GM23248 (cell line): ENCODE measurements around the gene ABHD12. TPM values are rescaled to one million over a fixed set of nuclear protein-coding genes. Genes with fewer than 3 reads are reported as not detected.

Source experiments
- DNase-seq: peaks from one replicate; pipeline ENCODE4 v3.0.0-alpha.2; 2015
- H2AFZ ChIP-seq: fragments of 200-600 bp; sonication (generic); 2 replicates; pipeline ENCODE4 v1.6.1; 2016; ENCODE audit warnings: antibody characterized with exemption
- H3F3A ChIP-seq: fragments of 200-600 bp; sonication (generic); 2 replicates; pipeline ENCODE4 v1.6.1; 2016; ENCODE audit warnings: mild to moderate bottlenecking, antibody characterized with exemption, mixed run types; ENCODE audit not compliant: insufficient read depth
- H3K27ac ChIP-seq: fragments of 200-600 bp; sonication (generic); 2 replicates; pipeline ENCODE4 v1.5.1; 2016; ENCODE audit warnings: mild to moderate bottlenecking
- H3K27me3 ChIP-seq: fragments of 200-600 bp; sonication (generic); replicated peaks from 2 replicates; pipeline ENCODE4 v1.6.1; 2016; ENCODE audit warnings: mild to moderate bottlenecking; ENCODE audit not compliant: insufficient read depth
- H3K36me3 ChIP-seq: fragments of 200-600 bp; sonication (generic); 2 replicates; pipeline ENCODE4 v1.6.1; 2016; ENCODE audit warnings: low read depth, mild to moderate bottlenecking
- H3K4me1 ChIP-seq: fragments of 200-600 bp; sonication (generic); 2 replicates; pipeline ENCODE4 v1.6.1; 2016; ENCODE audit warnings: mild to moderate bottlenecking; ENCODE audit not compliant: insufficient read depth
- H3K4me2 ChIP-seq: fragments of 200-600 bp; sonication (generic); one replicate; pipeline ENCODE4 v1.6.1; 2016; ENCODE audit warnings: mild to moderate bottlenecking; ENCODE audit not compliant: unreplicated experiment
- H3K4me3 ChIP-seq: fragments of 200-600 bp; sonication (generic); 2 replicates; pipeline ENCODE4 v1.5.1; 2016; ENCODE audit warnings: mild to moderate bottlenecking
- H3K79me2 ChIP-seq: fragments of 200-600 bp; sonication (generic); 2 replicates; pipeline ENCODE4 v1.6.1; 2016; ENCODE audit warnings: mild to moderate bottlenecking; ENCODE audit not compliant: insufficient read depth
- H3K9ac ChIP-seq: fragments of 200-600 bp; sonication (generic); 2 replicates; pipeline ENCODE4 v1.6.1; 2016; ENCODE audit warnings: mild to moderate bottlenecking
- H3K9me2 ChIP-seq: fragments of 200-600 bp; sonication (generic); 2 replicates; pipeline ENCODE4 v1.6.1; 2016; ENCODE audit warnings: mixed run types, mild to moderate bottlenecking, moderate library complexity; ENCODE audit not compliant: insufficient read depth
- H3K9me3 ChIP-seq: fragments of 200-600 bp; sonication (generic); one replicate; pipeline ENCODE4 v1.6.1; 2017; ENCODE audit warnings: low read depth
- H4K20me1 ChIP-seq: fragments of 200-600 bp; sonication (generic); 2 replicates; pipeline ENCODE4 v1.6.0; 2016; ENCODE audit not compliant: insufficient read depth
- EZH2 ChIP-seq: fragments of 200-600 bp; sonication (generic); IDR thresholded peaks from 2 replicates; pipeline ENCODE4 v1.6.1; 2018; ENCODE audit warnings: antibody characterized with exemption, mild to moderate bottlenecking; ENCODE audit not compliant: insufficient read depth, poor library complexity, severe bottlenecking
- EZH2phosphoT487 ChIP-seq: fragments of 200-600 bp; sonication (generic); IDR thresholded peaks from 2 replicates; pipeline ENCODE4 v1.6.1; 2018; ENCODE audit warnings: antibody characterized with exemption, moderate library complexity, mild to moderate bottlenecking, low read depth; ENCODE audit not compliant: insufficient read depth
- WGBS, 2 experiments: methylation state at CpG; one replicate each; pipeline ENCODE4 v1.1.6; 2015 to 2017; ENCODE audit warnings: low lambda C conversion rate in 2 of 2, low coverage in 1 of 2; ENCODE audit errors: missing lambda C conversion rate in 2 of 2; 5-methylcytosine and 5-hydroxymethylcytosine counted together
- in situ Hi-C: fragments of 300-500 bp; cut with MboI; formaldehyde crosslinking; loops from 2 replicates; pipeline ENCODE4 v1.15.0; 2020
- polyA plus RNA-seq: library from polyadenylated mRNA; unstranded; fragments of >200 nt; fragmentation: Nextera tagmentation; extraction: Ambion mirVana; gene quantifications from 2 replicates; pipeline ENCODE4 v1.2.1, GENCODE V29; 2016
- total RNA-seq: library from RNA; depleted of rRNA; stranded (reverse); fragments of >200 nt; shearing (Covaris generic); gene quantifications from 2 replicates; pipeline ENCODE4 v1.2.3, GENCODE V29; 2014

ABHD12 gene
- total and polyA plus RNA-seq, 2 experiments from 2014 or later, result 50.6 to 82.1 TPM

GRCh38 chr20:25290646-25291431 lies 99.8 kb downstream of the ABHD12 start:
- Histone ChIP-seq H3K4me1 (no peaks in the 10 kb centered on the region), H3K27me3 (no peaks in the 10 kb centered on the region), H4K20me1 (no peaks in the 10 kb centered on the region), H3K4me3 (no peak overlapping the region), H3K9me2 (no peaks in the 10 kb centered on the region), H3K27ac (no peak overlapping the region), H3K9ac (no peak overlapping the region), H3K4me2 (no peak overlapping the region), H2AFZ (no peak overlapping the region), H3K36me3 (no peaks in the 10 kb centered on the region; the same call in 1 of the 2 replicates), H3K79me2 (no peaks in the 10 kb centered on the region), H3K9me3 (no peaks in the 10 kb centered on the region), H3F3A (no peaks in the 10 kb centered on the region)
- WGBS, 2 experiments, result 88 to 90% methylated on average over 15 to 22 of the region's 22 CpGs
- DNase-seq, result no peak
- in situ Hi-C loops, result loop anchor here (10.0 kb wide), 1 partner anchor 296 kb away; the partner anchor contains the start of gene APMAP
- TF ChIP-seq EZH2 (no peak), EZH2phosphoT487 (no peak)

GRCh38 chr20:25289886-25290597 lies 100.6 kb downstream of the ABHD12 start:
- no peaks in the 10 kb centered on the region for H3F3A ChIP-seq
- no peak overlapping the region for H2AFZ ChIP-seq
- no peak overlapping the region for H3K27ac ChIP-seq
- no peak overlapping the region for H3K4me3 ChIP-seq
- no peak overlapping the region for H3K4me2 ChIP-seq
- in situ Hi-C loops, result loop anchor here (10.0 kb wide), 1 partner anchor 295 kb away; the partner anchor contains the start of gene APMAP
- H3K36me3 ChIP-seq, result no peaks in the 10 kb centered on the region; the same call in 1 of the 2 replicates
- no peaks in the 10 kb centered on the region for H3K27me3 ChIP-seq
- DNase-seq, result no peak
- no peaks in the 10 kb centered on the region for H3K9me3 ChIP-seq
- H3K9me2 ChIP-seq, result no peaks in the 10 kb centered on the region
- WGBS, 2 experiments, result 86 to 89% methylated on average over 24 of the region's 24 CpGs
- H3K4me1 ChIP-seq, result no peaks in the 10 kb centered on the region
- TF ChIP-seq EZH2 (no peak), EZH2phosphoT487 (no peak)
- no peak overlapping the region for H3K9ac ChIP-seq
- H4K20me1 ChIP-seq, result no peaks in the 10 kb centered on the region
- H3K79me2 ChIP-seq, result no peaks in the 10 kb centered on the region

- no peak overlapping the region for H3K4me2 ChIP-seq
- no peak for DNase-seq
- H3K9me3 ChIP-seq, result no peaks in the 10 kb centered on the region
- in situ Hi-C loops, result no loop called here
- H3K79me2 ChIP-seq, result no peaks in the 10 kb centered on the region
- no peaks in the 10 kb centered on the region for H3K9me2 ChIP-seq
- no peak overlapping the region for H3K27ac ChIP-seq
- TF ChIP-seq EZH2 (no peak), EZH2phosphoT487 (no peak)
- no peaks in the 10 kb centered on the region for H3K27me3 ChIP-seq
- H3K9ac ChIP-seq, result no peak overlapping the region
- no peaks in the 10 kb centered on the region; the same call in 1 of the 2 replicates for H3K36me3 ChIP-seq
- no peaks in the 10 kb centered on the region for H3F3A ChIP-seq
- no peak overlapping the region for H2AFZ ChIP-seq
- WGBS, 2 experiments, result 89 to 92% methylated on average over 22 of the region's 22 CpGs
- H4K20me1 ChIP-seq, result no peaks in the 10 kb centered on the region
- H3K4me1 ChIP-seq, result no peaks in the 10 kb centered on the region
- no peak overlapping the region for H3K4me3 ChIP-seq
These were observed 102.1 kb downstream of the ABHD12 start for GRCh38 chr20:25288291-25289181.
